Measurements from ENCODE around the gene CABLES1. TPM values are rescaled to one million over a fixed set of nuclear protein-coding genes. Genes with fewer than 3 reads are reported as not detected.

CABLES1 gene
- total RNA-seq, 2 donors from 2014 or later = 4.2 to 11.9 TPM

DNA sequence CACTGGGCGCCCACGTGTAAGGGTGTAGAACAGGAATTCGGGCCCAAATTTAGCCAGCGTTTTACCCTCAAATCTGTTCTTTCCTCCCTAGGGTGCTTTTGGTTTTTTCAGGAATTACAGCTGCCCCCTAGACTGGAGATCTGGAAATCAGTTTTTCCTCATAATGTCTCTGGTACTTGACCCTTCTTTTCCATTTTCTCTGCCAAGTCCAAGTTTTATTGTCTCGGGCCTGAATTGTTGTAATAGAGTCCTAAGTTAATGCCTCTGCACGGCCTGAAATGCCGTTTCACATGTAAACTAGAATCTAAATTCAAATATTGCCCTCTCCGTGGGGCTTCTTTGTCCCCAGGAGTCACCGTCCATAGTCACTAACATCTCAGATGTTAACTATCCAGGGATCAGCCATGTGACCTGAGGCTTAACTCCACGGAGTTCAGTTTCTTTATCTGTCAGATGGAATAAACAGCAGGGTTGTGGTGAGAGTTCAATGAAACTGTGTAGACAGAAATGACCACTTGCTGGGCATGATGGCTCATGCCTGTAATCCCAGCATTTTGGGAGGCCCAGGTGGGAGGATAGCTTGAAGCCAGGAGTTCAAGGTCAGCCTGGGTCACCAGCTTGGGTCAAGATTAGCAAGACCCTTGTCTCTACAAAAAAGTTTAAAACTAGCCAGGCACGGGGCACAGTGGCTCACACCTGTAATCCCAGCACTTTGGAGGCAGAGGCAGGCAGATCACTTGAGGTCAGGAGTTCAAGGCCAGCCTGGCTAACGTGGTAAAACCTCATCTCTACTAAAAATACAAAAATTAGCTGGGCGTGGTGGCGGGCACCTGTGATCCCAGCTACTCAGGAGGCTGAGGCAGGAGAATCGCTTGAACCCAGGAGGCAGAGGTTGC lies 12.7 kb upstream of the CABLES1 start:
- H3K27me3 ChIP-seq = no peaks in the 10 kb centered on the region
- no peaks in the 10 kb centered on the region for H3K4me1 ChIP-seq
- no peak for ATAC-seq
- no peaks in the 10 kb centered on the region for H3K36me3 ChIP-seq (replicated peaks in 1 of 2; ENCODE audit: insufficient read depth in 1 of 2, low read depth in 2 of 2)
- TF ChIP-seq POLR2A (IDR thresholded peaks at IDR 0.05) = no peak
- TF ChIP-seq, protein P1, sequence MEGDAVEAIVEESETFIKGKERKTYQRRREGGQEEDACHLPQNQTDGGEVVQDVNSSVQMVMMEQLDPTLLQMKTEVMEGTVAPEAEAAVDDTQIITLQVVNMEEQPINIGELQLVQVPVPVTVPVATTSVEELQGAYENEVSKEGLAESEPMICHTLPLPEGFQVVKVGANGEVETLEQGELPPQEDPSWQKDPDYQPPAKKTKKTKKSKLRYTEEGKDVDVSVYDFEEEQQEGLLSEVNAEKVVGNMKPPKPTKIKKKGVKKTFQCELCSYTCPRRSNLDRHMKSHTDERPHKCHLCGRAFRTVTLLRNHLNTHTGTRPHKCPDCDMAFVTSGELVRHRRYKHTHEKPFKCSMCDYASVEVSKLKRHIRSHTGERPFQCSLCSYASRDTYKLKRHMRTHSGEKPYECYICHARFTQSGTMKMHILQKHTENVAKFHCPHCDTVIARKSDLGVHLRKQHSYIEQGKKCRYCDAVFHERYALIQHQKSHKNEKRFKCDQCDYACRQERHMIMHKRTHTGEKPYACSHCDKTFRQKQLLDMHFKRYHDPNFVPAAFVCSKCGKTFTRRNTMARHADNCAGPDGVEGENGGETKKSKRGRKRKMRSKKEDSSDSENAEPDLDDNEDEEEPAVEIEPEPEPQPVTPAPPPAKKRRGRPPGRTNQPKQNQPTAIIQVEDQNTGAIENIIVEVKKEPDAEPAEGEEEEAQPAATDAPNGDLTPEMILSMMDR (IDR thresholded peaks at IDR 0.05) = no peak
- no peak for DNase-seq
- intact Hi-C loops (cut with DNase I) = no loop called here
- no peak overlapping the region for H3K4me3 ChIP-seq
- 80 to 82% methylated on average over 13 to 15 of the region's 15 CpGs for WGBS, 2 donors
- no peaks in the 10 kb centered on the region for H3K9me3 ChIP-seq
- no peak overlapping the region for H3K27ac ChIP-seq

DNA sequence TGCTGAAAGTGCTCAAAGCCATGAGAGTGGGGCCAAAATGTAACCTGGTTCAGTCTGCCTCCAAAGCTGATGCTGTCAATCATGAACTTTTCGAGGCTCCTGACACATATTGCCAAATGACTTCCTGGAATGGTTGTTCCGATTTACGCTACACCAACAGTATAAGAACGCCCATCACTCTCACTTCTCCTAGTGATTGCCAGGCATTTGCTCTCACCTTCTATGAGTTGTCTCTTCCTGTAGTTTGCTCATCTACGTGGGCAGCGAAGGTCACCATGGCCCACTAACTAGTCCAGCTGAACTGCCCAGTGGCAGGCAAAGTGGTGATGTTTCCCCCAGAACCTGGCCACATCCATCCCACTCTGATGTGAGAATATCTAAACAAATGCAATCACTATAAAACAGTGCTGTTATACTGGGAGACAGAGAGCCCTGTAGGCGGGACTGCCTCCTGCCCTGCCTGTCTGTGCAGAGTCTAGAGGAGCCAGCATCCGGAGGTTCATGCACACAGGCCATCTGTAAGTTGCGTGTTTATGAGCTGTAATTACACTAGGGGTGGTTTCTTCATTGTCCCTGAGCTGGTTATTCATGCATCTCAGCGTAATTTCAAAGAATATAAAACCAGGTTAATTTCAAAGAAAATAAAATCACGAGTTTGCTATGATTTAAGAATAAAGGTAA lies 8.8 kb upstream of the CABLES1 start:
- H3K27ac ChIP-seq = no peak overlapping the region
- H3K9me3 ChIP-seq = no peaks in the 10 kb centered on the region
- no peaks in the 10 kb centered on the region for H3K4me1 ChIP-seq
- DNase-seq (peak in 1 of 4 donors; percentile 9), ATAC-seq (no peak)
- WGBS, 2 donors = 74 to 77% methylated on average over 11 of the region's 11 CpGs
- H3K4me3 ChIP-seq = no peak overlapping the region
- intact Hi-C loops (cut with DNase I) = no loop called here
- no peak for TF ChIP-seq POLR2A (IDR thresholded peaks at IDR 0.05)
- TF ChIP-seq, protein P1 (IDR thresholded peaks at IDR 0.05) = no peak
- H3K36me3 ChIP-seq (replicated peaks in 1 of 2; ENCODE audit: insufficient read depth in 1 of 2, low read depth in 2 of 2) = no peaks in the 10 kb centered on the region
- no peaks in the 10 kb centered on the region for H3K27me3 ChIP-seq

DNA sequence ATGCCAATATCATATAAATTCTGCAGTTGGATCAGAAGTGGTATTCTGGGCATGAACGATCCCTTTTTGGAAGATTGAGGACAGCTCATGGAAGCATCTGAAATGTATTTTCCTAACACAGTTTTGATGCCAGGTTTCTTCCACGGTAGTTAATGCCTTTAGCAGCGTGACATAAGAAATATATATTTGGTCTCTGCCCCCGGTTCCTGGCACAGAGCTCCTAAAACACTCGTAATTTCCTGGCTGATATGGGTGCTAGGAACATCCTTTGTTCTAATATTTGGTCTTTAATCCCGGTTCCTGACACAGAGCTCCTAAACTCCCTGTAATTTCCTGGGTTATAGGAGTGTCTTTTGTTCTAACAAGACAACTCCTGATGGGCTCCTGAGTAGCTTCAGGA lies 8.2 kb upstream of the CABLES1 start:
- no peak overlapping the region for H3K27ac ChIP-seq
- ATAC-seq (no peak), DNase-seq (no peak)
- 52 to 55% methylated on average over 6 of the region's 6 CpGs for WGBS, 2 donors
- H3K27me3 ChIP-seq = no peaks in the 10 kb centered on the region
- H3K36me3 ChIP-seq (replicated peaks in 1 of 2; ENCODE audit: insufficient read depth in 1 of 2, low read depth in 2 of 2) = no peaks in the 10 kb centered on the region
- no peaks in the 10 kb centered on the region for H3K4me1 ChIP-seq
- H3K4me3 ChIP-seq = no peak overlapping the region
- intact Hi-C loops (cut with DNase I) = no loop called here
- no peaks in the 10 kb centered on the region for H3K9me3 ChIP-seq
- TF ChIP-seq, protein P1 (IDR thresholded peaks at IDR 0.05) = no peak
- no peak for TF ChIP-seq POLR2A (IDR thresholded peaks at IDR 0.05)

DNA sequence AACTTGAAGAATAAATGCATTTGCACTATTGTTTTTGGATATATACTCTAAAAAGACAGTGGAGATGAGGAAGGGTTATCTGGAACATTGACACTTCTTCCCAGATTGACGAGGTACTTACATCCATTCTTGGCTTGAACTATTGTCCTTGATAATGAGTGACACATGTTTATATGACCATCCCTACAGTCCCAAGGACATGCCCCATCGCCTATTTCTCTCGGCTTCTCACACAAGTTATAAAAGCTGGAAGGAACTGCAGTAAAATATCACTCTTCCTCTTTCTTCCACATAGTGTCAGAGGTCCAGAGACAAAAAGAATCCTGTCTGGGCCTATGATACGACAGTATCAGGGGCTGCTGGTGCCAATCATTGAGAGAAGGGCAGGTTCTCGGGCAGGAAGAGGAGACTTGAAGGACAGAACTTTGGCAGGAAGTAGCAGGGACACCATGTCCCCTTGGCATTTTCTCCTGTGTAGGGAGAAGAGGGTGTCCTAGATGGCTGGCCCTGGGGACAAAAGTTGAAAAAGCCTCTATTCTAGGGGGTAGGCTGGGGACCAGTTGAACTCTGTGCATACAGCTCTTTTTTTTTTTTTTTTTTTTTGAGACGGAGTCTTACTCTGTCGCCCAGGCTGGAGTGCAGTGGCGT lies 5.8 kb upstream of the CABLES1 start:
- Histone ChIP-seq H3K9me3 (no peaks in the 10 kb centered on the region), H3K4me3 (no peak overlapping the region), H3K27ac (no peak overlapping the region), H3K27me3 (no peaks in the 10 kb centered on the region), H3K36me3 (replicated peaks in 1 of 2; ENCODE audit: insufficient read depth in 1 of 2, low read depth in 2 of 2) (no peaks in the 10 kb centered on the region), H3K4me1 (peaks cover 10% of the 10 kb centered on the region)
- DNase-seq (no peak), ATAC-seq (no peak)
- TF ChIP-seq POLR2A (IDR thresholded peaks at IDR 0.05) = no peak
- TF ChIP-seq, protein P1 (IDR thresholded peaks at IDR 0.05) = no peak
- WGBS, 2 donors = 65 to 74% methylated on average over 8 of the region's 8 CpGs
- intact Hi-C loops (cut with DNase I) = loop anchor here (10.0 kb wide), 1 partner anchor 285 kb away; no protein-coding TSS in a partner anchor
